SH-SY5Y (cell line): Measurements from ENCODE around the gene ZFHX3.

Experiments used
- GATA2 ChIP-seq: IDR thresholded peaks from 2 replicates; pipeline ENCODE4 v1.6.1; 2011; ENCODE audit warnings: mild to moderate bottlenecking, low read depth, low read length
- GATA3 ChIP-seq: IDR thresholded peaks from 2 replicates; pipeline ENCODE4 v1.6.1; 2011; ENCODE audit warnings: low read depth, mild to moderate bottlenecking, low read length, moderate library complexity

- no peak for TF ChIP-seq GATA2
- TF ChIP-seq GATA3 = no peak
Measured at GRCh38 chr16:72805486-72805885, 242.4 kb downstream of the ZFHX3 start.
